Activated CD4-positive, alpha-beta T cell treated with anti-CD3 and anti-CD28 coated beads, Interleukin-2, amount 50 U/mL, for 24 hours (primary cell): ENCODE measurements around the gene UBAC1.
"Not testable (repeated sequence)": the region's sequence is repeated elsewhere in the genome, so short reads cannot be mapped to it uniquely, and the experiment has no call there.

Experiments used
- DNase-seq, 2 donors: peaks; one replicate each; pipeline ENCODE4 v3.0.0-alpha.2; 2020; ENCODE audit warnings: low read depth in 1 of 2, low spot score in 1 of 2

UBAC1 gene

DNA sequence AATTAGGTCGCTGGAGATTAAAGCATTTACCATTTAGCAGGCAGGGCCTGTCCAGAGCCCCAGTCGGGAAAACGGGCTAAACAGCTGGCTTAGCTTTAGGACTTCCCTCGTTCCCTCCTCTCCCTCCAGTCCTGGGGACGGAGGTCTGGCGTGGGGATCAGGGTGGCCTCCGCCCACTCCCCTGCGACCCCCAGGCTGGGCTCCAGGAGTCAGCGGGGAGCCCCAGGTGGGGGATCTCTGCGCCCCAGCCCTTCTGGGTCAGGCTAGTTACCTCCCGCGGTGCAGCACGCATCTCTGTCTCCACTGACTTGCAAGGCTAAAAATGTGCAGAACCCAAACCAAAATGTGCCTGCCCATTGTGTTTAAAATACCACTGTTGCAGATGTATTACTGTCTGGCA, 37.7 kb downstream of the UBAC1 start:
- no peak for DNase-seq

GRCh38 chr9:135921749-135922310, 39.3 kb downstream of the UBAC1 start:
- DNase-seq = no peak

GRCh38 chr9:135920973-135921585, 40.1 kb downstream of the UBAC1 start:
- DNase-seq = no peak

- DNase-seq = no peak
Observed at GRCh38 chr9:135920256-135920930, 40.8 kb downstream of the UBAC1 start.

GRCh38 chr9:135919318-135919890, 41.8 kb downstream of the UBAC1 start:
- no peak for DNase-seq

DNA sequence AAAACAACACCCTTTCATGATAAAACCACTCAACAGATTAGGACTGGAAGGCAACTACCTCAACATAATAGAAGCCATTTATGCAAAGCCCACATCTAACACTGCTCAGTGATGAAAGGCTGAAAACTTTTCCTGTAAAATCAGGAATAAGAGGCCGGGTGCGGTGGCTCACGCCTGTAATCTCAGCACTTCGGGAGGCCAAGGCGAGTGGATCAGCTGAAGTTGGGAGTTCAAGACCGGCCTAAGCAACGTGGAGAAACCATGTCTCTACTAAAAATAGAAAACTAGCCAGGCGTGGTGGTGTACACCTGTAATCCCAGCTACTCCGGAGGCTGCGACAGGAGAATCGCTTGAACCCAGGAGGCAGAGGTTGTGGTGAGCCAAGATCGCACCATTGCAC, 44.9 kb downstream of the UBAC1 start:
- not testable (repeated sequence) for DNase-seq

DNA sequence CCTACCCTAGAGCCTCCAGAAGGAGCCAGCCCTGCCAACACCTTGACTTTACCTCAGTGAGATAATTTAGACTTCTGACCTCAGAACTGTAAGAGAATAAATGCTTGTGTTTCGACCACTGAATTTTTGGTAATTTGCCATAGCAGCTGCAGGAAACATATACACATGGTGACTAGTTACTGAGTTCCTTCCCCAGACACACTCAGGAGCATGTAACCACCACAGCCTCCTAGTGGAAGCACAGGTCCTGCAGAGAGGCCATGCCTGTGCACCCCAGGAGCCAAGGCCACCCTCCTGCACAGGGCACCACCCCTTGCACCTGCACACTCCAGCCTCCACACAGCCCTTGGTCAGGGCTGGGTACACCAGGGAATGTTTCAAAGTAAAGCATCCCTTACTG, 46.3 kb downstream of the UBAC1 start:
- DNase-seq = no peak

- not testable (repeated sequence) for DNase-seq
Observed at GRCh38 chr9:135911233-135911632, 49.9 kb downstream of the UBAC1 start.

DNA sequence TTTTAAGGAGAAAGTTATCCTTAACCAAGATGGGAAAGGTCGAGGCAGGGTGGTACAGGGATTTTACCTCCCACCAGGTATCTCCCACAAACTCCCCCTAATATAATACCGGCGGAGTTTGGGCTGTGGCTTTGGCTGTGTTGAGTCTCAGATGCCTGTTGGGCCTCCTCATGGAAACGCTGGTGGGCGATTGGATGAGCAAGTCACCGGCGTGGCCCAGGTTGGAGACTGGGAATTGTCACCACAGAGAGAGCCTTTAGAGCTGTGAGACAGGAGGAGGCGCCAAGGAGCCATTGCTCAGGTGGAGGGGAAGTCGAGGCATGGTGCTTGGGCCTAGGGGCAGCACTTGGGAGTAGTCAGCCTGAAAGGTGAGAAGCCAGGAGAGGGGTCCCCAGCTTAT, 50.4 kb downstream of the UBAC1 start:
- DNase-seq = no peak

GRCh38 chr9:135910216-135910615, 51.0 kb downstream of the UBAC1 start:
- no peak for DNase-seq

- DNase-seq = no peak
Observed at GRCh38 chr9:135909371-135909770, 51.8 kb downstream of the UBAC1 start.

- no peak for DNase-seq
Observed at GRCh38 chr9:135908754-135909204, 52.4 kb downstream of the UBAC1 start.

GRCh38 chr9:135908093-135908753, 53.0 kb downstream of the UBAC1 start:
- no peak for DNase-seq

DNA sequence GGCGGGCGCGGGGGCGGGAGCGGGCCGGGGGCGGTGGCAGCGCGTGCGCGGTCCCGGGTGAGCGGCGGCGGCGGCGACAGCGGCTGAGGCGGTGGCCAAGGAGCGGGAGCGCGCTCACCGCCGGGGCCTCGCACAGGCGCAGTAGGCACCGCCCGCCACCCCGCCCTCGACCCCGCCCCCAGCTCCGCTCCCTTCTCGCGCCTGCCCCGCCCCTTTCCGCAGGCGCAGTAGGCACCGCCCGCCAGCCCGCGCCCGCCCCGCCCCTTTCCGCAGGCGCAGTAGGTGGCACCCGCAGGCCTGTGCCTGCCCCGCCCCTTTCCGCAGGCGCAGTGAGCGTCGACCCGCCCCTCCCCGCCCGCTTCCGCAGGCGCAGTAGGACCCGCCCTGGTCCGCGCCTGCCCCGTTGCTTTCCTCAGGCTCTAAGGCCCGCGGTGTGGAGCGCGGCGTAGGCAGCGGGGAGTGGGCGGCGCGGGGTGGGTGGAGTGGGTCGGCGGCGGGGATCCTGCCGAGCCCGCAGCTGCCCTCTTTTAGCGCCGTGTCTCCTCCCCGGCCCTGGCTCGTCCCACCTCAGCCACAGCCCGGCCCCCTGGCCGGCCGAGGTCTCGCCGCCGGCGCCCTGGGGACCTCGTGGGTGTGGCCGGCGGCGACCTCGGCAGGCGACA, 53.6 kb downstream of the UBAC1 start, which contains the start of gene CAMSAP1:
TSS of gene CAMSAP1 (minus strand) at position 116 of the 662 bp plus-strand sequence. CDS start 387 bp downstream, outside the sequence.
- DNase-seq = peak; percentile 88 to 91

DNA sequence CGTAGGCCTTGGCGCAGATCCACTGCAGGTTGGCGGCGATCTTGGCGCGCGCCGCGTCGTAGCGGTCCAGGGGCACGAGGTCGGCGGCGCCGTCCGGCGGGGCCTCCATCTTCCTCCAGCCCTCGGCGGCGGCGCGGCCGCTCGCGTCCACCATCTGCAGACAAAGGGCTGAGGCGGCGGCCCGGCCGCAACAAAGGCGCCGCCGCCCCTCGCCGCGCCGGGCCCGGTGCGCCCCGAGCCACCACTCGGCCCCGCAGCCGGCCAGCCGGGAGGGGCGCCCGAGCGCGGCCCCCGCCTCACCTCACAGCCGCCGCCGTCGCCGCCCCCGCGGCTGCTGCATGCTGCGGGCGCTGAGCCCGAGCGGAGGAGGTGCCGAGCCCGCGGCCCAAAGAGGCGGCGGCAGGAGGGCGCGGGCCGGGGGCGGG, 54.2 kb downstream of the UBAC1 start:
- no peak for DNase-seq

DNA sequence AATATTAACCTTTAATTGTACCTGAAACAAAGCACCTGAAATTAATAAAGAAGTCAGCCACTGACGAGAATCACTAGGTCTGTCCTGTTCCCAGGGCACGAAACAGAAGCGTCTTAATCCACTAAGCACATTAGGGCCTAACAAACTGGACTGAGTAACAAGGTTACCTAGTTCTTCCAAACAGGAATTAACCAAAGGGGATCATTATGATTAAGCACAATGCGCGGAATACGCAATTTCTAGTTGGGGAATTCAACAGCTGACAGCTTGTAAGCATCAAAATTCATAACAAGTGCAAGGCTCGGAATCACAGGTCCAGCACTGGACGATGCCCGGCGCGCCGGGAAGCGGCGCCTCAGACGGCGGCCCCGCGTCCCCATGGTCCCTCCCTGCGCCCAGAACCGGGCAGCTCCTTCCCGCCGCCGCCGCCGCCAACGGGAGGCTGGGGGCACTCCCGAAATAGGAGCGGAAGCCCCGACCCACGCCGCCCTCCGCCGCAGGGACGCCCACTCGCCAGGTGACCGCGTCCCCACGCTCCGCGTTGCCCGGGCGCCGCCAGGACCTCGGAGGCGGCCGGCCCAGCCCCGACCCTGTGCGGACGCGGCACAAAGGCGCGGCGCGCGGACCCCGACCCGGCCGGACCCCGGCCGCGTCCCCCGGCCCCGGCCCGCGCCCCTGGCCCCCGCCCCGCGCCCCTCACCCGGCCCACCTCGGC, 54.7 kb downstream of the UBAC1 start:
- DNase-seq = no peak

GRCh38 chr9:135905380-135906258, 55.6 kb downstream of the UBAC1 start:
- DNase-seq = peak in 1 of 2 donors; percentile 64

DNA sequence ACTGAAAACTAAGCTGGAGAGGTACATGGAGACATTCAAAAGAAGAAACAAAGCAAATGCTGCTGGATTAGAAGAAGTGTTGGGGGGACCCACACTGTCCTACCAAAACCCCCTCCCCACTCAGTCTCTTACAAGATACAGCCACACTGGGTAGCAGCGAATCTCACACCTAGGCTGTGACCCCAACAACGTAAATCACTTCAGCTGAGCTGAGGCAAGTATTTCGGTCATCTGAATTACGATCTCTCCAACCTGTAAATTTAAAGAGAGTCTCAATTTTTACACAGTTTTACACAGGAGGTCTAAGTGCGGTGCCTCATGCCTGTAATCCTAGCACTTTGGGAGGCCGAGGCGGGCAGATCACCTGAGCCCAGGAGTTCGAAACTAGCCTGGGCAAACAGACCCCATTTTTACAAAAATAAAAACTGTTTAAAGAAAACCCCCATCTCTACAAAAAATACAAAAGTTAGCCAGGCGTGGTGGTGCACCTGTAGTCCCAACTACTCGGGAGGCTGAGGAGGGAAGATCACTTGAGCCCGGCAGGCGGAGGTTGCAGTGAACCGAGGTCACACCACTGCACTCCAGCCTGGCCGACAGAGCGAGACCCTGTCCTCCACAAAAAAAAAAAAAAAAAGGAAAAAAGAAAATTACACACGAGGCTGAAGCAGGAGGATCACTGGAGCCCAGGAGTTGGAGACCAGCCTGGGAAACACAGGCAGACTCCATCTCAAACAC, 57.2 kb downstream of the UBAC1 start:
- DNase-seq = no peak

- no peak for DNase-seq
Observed at GRCh38 chr9:135903358-135903656, 57.9 kb downstream of the UBAC1 start.
